ENCODE measurements around the gene TSPAN5. TPM values are rescaled to one million over a fixed set of nuclear protein-coding genes. Genes with fewer than 3 reads are reported as not detected.

Gene TSPAN5
- total RNA-seq, 2 donors from 2014 or later, result 7.4 to 11.8 TPM

- peaks cover 32% of the 10 kb centered on the region for H3K4me1 Mint-ChIP-seq
- no peak overlapping the region for H3K9ac ChIP-seq (ENCODE audit: extremely low read depth, low read length, poor library complexity, severe bottlenecking)
- no peaks in the 10 kb centered on the region for H3K36me3 Mint-ChIP-seq (ENCODE audit: low read depth)
- no peaks in the 10 kb centered on the region for H3K36me3 ChIP-seq (ENCODE audit: control insufficient read depth, insufficient read depth, low read length)
- peaks cover 1% of the 10 kb centered on the region for H3K9me3 Mint-ChIP-seq
- 67 to 88% methylated on average over 3 to 7 of the region's 8 CpGs for WGBS, 2 experiments (ENCODE audit: insufficient coverage in 1 of 2, insufficient read length in 1 of 2)
- no peaks in the 10 kb centered on the region for H3K27me3 ChIP-seq (ENCODE audit: control insufficient read depth, insufficient read depth, low read length, poor library complexity, severe bottlenecking)
- peaks cover 5% of the 10 kb centered on the region for H3K27me3 Mint-ChIP-seq (ENCODE audit: insufficient read depth)
- H3K27ac ChIP-seq (ENCODE audit: low read depth, low read length), result no peak overlapping the region
- no peak for TF ChIP-seq CTCF (conservative IDR thresholded peaks at IDR 0.05)
- no peak overlapping the region for H3K4me3 Mint-ChIP-seq
- no peak for DNase-seq
- no peak overlapping the region for H3K27ac Mint-ChIP-seq
- no peaks in the 10 kb centered on the region for H3K9me3 ChIP-seq (ENCODE audit: control insufficient read depth, low read length)
- no peak overlapping the region for H3K4me3 ChIP-seq (ENCODE audit: low read length)
- peaks cover 9% of the 10 kb centered on the region for H3K4me1 ChIP-seq (ENCODE audit: control insufficient read depth, insufficient read depth, low read length)
These were observed 27.0 kb upstream of the TSPAN5 start for GRCh38 chr4:98685225-98686042.

- no peak for DNase-seq
- peaks cover 9% of the 10 kb centered on the region for H3K4me1 ChIP-seq (ENCODE audit: control insufficient read depth, insufficient read depth, low read length)
- H3K36me3 ChIP-seq (ENCODE audit: control insufficient read depth, insufficient read depth, low read length), result no peaks in the 10 kb centered on the region
- H3K27ac Mint-ChIP-seq, result no peak overlapping the region
- no peak for TF ChIP-seq CTCF (conservative IDR thresholded peaks at IDR 0.05)
- no peak overlapping the region for H3K9ac ChIP-seq (ENCODE audit: extremely low read depth, low read length, poor library complexity, severe bottlenecking)
- no peak overlapping the region for H3K27ac ChIP-seq (ENCODE audit: low read depth, low read length)
- peaks cover 1% of the 10 kb centered on the region for H3K9me3 Mint-ChIP-seq
- H3K27me3 ChIP-seq (ENCODE audit: control insufficient read depth, insufficient read depth, low read length, poor library complexity, severe bottlenecking), result no peaks in the 10 kb centered on the region
- H3K27me3 Mint-ChIP-seq (ENCODE audit: insufficient read depth), result peaks cover 3% of the 10 kb centered on the region
- no peak overlapping the region for H3K4me3 Mint-ChIP-seq
- no peaks in the 10 kb centered on the region for H3K36me3 Mint-ChIP-seq (ENCODE audit: low read depth)
- no peaks in the 10 kb centered on the region for H3K9me3 ChIP-seq (ENCODE audit: control insufficient read depth, low read length)
- peaks cover 41% of the 10 kb centered on the region for H3K4me1 Mint-ChIP-seq
- no peak overlapping the region for H3K4me3 ChIP-seq (ENCODE audit: low read length)
- 80 to 98% methylated on average over 1 to 2 of the region's 2 CpGs for WGBS, 2 experiments (ENCODE audit: insufficient coverage in 1 of 2, insufficient read length in 1 of 2)
These were observed 24.3 kb upstream of the TSPAN5 start for GRCh38 chr4:98682719-98683118.

GRCh38 chr4:98680806-98681205 lies 22.4 kb upstream of the TSPAN5 start:
- no peaks in the 10 kb centered on the region for H3K36me3 Mint-ChIP-seq (ENCODE audit: low read depth)
- H3K4me1 Mint-ChIP-seq, result peaks cover 32% of the 10 kb centered on the region
- peaks cover 1% of the 10 kb centered on the region for H3K9me3 Mint-ChIP-seq
- no peak overlapping the region for H3K27ac Mint-ChIP-seq
- H3K27ac ChIP-seq (ENCODE audit: low read depth, low read length), result no peak overlapping the region
- no peaks in the 10 kb centered on the region for H3K9me3 ChIP-seq (ENCODE audit: control insufficient read depth, low read length)
- peaks cover 3% of the 10 kb centered on the region for H3K4me1 ChIP-seq (ENCODE audit: control insufficient read depth, insufficient read depth, low read length)
- no peak for DNase-seq
- H3K4me3 ChIP-seq (ENCODE audit: low read length), result no peak overlapping the region
- no peak overlapping the region for H3K9ac ChIP-seq (ENCODE audit: extremely low read depth, low read length, poor library complexity, severe bottlenecking)
- no peak for TF ChIP-seq CTCF (conservative IDR thresholded peaks at IDR 0.05)
- H3K27me3 Mint-ChIP-seq (ENCODE audit: insufficient read depth), result peaks cover 10% of the 10 kb centered on the region
- H3K27me3 ChIP-seq (ENCODE audit: control insufficient read depth, insufficient read depth, low read length, poor library complexity, severe bottlenecking), result no peaks in the 10 kb centered on the region
- no peaks in the 10 kb centered on the region for H3K36me3 ChIP-seq (ENCODE audit: control insufficient read depth, insufficient read depth, low read length)
- H3K4me3 Mint-ChIP-seq, result no peak overlapping the region

All from endodermal cell (in vitro differentiated cells).